ACC112 (cell line): ENCODE results near the gene EMC9.

ENCODE experiments used
- H2AFZ ChIP-seq: fragments of 200-600 bp; sonication (generic); one replicate; pipeline ENCODE4 v1.6.0; 2017; ENCODE audit warnings: antibody characterized with exemption, low read length; ENCODE audit not compliant: unreplicated experiment
- H3K27ac ChIP-seq: fragments of 200-600 bp; sonication (generic); 2 replicates; pipeline ENCODE4 v1.5.1; 2014; ENCODE audit warnings: low read depth, mild to moderate bottlenecking, antibody characterized with exemption, low read length, moderate library complexity
- H3K27me3 ChIP-seq: fragments of 200-600 bp; sonication (generic); 2 replicates; pipeline ENCODE4 v1.6.1; 2014; ENCODE audit warnings: mild to moderate bottlenecking, antibody characterized with exemption, low read length, moderate library complexity, mixed read lengths; ENCODE audit not compliant: insufficient read depth
- H3K36me3 ChIP-seq: fragments of 200-600 bp; sonication (generic); 2 replicates; pipeline ENCODE4 v1.6.1; 2016; ENCODE audit warnings: mild to moderate bottlenecking, antibody characterized with exemption, low read length, moderate library complexity, mixed read lengths; ENCODE audit not compliant: insufficient read depth
- H3K4me1 ChIP-seq: fragments of 200-600 bp; sonication (generic); one replicate; pipeline ENCODE4 v1.6.1; 2016; ENCODE audit warnings: low read length, mixed read lengths; ENCODE audit not compliant: insufficient read depth, unreplicated experiment, control insufficient read depth
- H3K4me3 ChIP-seq: fragments of 200-600 bp; sonication (generic); 2 replicates; pipeline ENCODE4 v1.5.1; 2014; ENCODE audit warnings: mild to moderate bottlenecking, low read depth, low read length
- H3K79me2 ChIP-seq: fragments of 200-600 bp; sonication (generic); one replicate; pipeline ENCODE4 v1.6.0; 2016; ENCODE audit warnings: low read length; ENCODE audit not compliant: control insufficient read depth, unreplicated experiment, insufficient read depth

EMC9 gene

GRCh38 chr14:24184104-24184970 is 42.9 kb upstream of the EMC9 start:
- Histone ChIP-seq H2AFZ (no peak overlapping the region), H3K27ac (no peak overlapping the region), H3K79me2 (peaks cover 11% of the 10 kb centered on the region), H3K4me3 (no peak overlapping the region), H3K36me3 (peaks cover 6% of the 10 kb centered on the region; the same call in 1 of the 2 replicates), H3K27me3 (no peaks in the 10 kb centered on the region), H3K4me1 (peaks cover 6% of the 10 kb centered on the region)

GRCh38 chr14:24183014-24183481 is 41.7 kb upstream of the EMC9 start:
- Histone ChIP-seq H3K4me1 (peaks cover 6% of the 10 kb centered on the region), H3K4me3 (no peak overlapping the region), H3K36me3 (peaks cover 7% of the 10 kb centered on the region; the same call in 1 of the 2 replicates), H2AFZ (no peak overlapping the region), H3K27ac (no peak overlapping the region), H3K27me3 (no peaks in the 10 kb centered on the region), H3K79me2 (peaks cover 11% of the 10 kb centered on the region)

GRCh38 chr14:24182110-24182882 is 40.9 kb upstream of the EMC9 start:
- Histone ChIP-seq H3K79me2 (peaks cover 7% of the 10 kb centered on the region), H3K4me3 (no peak overlapping the region), H3K27ac (no peak overlapping the region), H2AFZ (no peak overlapping the region), H3K27me3 (no peaks in the 10 kb centered on the region), H3K36me3 (peaks cover 9% of the 10 kb centered on the region; the same call in 1 of the 2 replicates), H3K4me1 (no peaks in the 10 kb centered on the region)

- Histone ChIP-seq H2AFZ (no peak overlapping the region), H3K4me1 (no peaks in the 10 kb centered on the region), H3K79me2 (no peaks in the 10 kb centered on the region), H3K36me3 (peaks cover 13% of the 10 kb centered on the region; the same call in 1 of the 2 replicates), H3K4me3 (no peak overlapping the region), H3K27me3 (no peaks in the 10 kb centered on the region), H3K27ac (no peak overlapping the region)
These were observed 40.1 kb upstream of the EMC9 start for GRCh38 chr14:24181371-24182077.

GRCh38 chr14:24179961-24180796 is 38.8 kb upstream of the EMC9 start:
- Histone ChIP-seq H2AFZ (no peak overlapping the region), H3K36me3 (peaks cover 14% of the 10 kb centered on the region; the same call in 1 of the 2 replicates), H3K4me1 (no peaks in the 10 kb centered on the region), H3K4me3 (no peak overlapping the region), H3K27ac (peak overlapping the region; percentile 15; the same call in 1 of the 2 replicates), H3K27me3 (no peaks in the 10 kb centered on the region), H3K79me2 (no peaks in the 10 kb centered on the region)

- Histone ChIP-seq H2AFZ (no peak overlapping the region), H3K27ac (peak overlapping the region; percentile 15; the same call in 1 of the 2 replicates), H3K79me2 (no peaks in the 10 kb centered on the region), H3K4me1 (no peaks in the 10 kb centered on the region), H3K27me3 (no peaks in the 10 kb centered on the region), H3K4me3 (no peak overlapping the region), H3K36me3 (peaks cover 18% of the 10 kb centered on the region)
These were observed 38.0 kb upstream of the EMC9 start for GRCh38 chr14:24179294-24179960.

- no peak overlapping the region for H3K27ac ChIP-seq
- no peak overlapping the region for H3K4me3 ChIP-seq
- no peaks in the 10 kb centered on the region for H3K4me1 ChIP-seq
- H3K36me3 ChIP-seq: peaks cover 18% of the 10 kb centered on the region
- no peaks in the 10 kb centered on the region for H3K79me2 ChIP-seq
- no peak overlapping the region for H2AFZ ChIP-seq
- H3K27me3 ChIP-seq: no peaks in the 10 kb centered on the region
These were observed 37.2 kb upstream of the EMC9 start for GRCh38 chr14:24178399-24179178.

- Histone ChIP-seq H3K27ac (no peak overlapping the region), H3K4me1 (no peaks in the 10 kb centered on the region), H3K4me3 (no peak overlapping the region), H3K27me3 (no peaks in the 10 kb centered on the region), H3K79me2 (no peaks in the 10 kb centered on the region), H2AFZ (no peak overlapping the region), H3K36me3 (peaks cover 25% of the 10 kb centered on the region)
These were observed 36.5 kb upstream of the EMC9 start for GRCh38 chr14:24177891-24178290.
